ENCODE results near the gene SPOCK1. TPM values are rescaled to one million over a fixed set of nuclear protein-coding genes. Genes with fewer than 3 reads are reported as not detected.

Gene SPOCK1
- total RNA-seq, 1 donor from 2014 or later: 81.2 TPM

DNA sequence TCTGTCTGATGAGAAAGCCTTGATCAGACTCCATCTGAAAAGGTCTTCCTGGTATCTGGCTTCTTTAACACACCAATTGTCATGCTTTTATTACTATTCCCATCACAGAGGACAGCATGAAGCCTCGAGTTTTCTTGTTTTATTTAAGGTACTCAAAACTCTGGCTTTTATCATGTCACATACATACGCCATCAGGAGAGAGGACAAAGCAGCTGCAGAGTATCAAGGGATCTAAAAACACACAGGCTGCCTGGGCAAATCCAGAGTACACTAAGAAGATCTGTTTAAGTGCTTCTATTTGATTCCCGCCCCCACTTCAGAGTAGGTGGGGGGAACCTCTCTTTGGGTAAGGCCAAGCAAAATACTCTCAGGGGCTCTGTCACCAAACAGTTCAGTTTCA is 277.2 kb downstream of the SPOCK1 start:
- Histone ChIP-seq H3K4me1 (peaks cover 0 to 4% of the 10 kb centered on the region in 2 donors), H3K36me3 (no peaks in the 10 kb centered on the region), H3K4me3 (no peak overlapping the region), H3K27ac (no peak overlapping the region), H3K27me3 (no peaks in the 10 kb centered on the region), H3K9me3 (no peaks in the 10 kb centered on the region)
- intact Hi-C loops (cut with DNase I): no loop called here
- TF ChIP-seq, protein P1, sequence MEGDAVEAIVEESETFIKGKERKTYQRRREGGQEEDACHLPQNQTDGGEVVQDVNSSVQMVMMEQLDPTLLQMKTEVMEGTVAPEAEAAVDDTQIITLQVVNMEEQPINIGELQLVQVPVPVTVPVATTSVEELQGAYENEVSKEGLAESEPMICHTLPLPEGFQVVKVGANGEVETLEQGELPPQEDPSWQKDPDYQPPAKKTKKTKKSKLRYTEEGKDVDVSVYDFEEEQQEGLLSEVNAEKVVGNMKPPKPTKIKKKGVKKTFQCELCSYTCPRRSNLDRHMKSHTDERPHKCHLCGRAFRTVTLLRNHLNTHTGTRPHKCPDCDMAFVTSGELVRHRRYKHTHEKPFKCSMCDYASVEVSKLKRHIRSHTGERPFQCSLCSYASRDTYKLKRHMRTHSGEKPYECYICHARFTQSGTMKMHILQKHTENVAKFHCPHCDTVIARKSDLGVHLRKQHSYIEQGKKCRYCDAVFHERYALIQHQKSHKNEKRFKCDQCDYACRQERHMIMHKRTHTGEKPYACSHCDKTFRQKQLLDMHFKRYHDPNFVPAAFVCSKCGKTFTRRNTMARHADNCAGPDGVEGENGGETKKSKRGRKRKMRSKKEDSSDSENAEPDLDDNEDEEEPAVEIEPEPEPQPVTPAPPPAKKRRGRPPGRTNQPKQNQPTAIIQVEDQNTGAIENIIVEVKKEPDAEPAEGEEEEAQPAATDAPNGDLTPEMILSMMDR (IDR thresholded peaks at IDR 0.05): no peak
- DNase-seq (ENCODE audit: low spot score in 2 of 2): no peak

DNA sequence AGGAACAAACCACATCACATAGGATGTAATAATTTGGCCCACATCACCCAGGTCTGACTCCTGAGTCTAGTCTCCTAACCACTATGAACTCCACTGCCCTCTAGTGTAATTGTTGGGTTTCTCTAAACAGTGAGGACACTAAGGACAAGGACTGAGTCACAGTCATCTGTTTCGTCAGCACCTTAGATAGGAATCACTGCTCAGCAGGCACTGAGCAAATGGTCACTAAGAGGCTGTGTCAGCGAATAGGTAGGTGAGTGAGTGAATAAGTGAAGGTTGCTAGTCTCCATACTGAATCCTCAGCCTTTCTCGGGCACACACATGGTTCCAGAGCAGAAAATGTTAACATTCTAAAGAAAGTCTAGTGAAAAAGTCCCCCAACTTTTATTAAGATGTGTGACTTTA is 278.6 kb downstream of the SPOCK1 start:
- Histone ChIP-seq H3K4me1 (peaks cover 0 to 4% of the 10 kb centered on the region in 2 donors), H3K27me3 (no peaks in the 10 kb centered on the region), H3K36me3 (no peaks in the 10 kb centered on the region), H3K9me3 (no peaks in the 10 kb centered on the region), H3K4me3 (no peak overlapping the region), H3K27ac (no peak overlapping the region)
- intact Hi-C loops (cut with DNase I): no loop called here
- no peak for DNase-seq (ENCODE audit: low spot score in 2 of 2)
- TF ChIP-seq, protein P1 (IDR thresholded peaks at IDR 0.05): peak in 2 of 3 experiments; percentile 35 to 46

DNA sequence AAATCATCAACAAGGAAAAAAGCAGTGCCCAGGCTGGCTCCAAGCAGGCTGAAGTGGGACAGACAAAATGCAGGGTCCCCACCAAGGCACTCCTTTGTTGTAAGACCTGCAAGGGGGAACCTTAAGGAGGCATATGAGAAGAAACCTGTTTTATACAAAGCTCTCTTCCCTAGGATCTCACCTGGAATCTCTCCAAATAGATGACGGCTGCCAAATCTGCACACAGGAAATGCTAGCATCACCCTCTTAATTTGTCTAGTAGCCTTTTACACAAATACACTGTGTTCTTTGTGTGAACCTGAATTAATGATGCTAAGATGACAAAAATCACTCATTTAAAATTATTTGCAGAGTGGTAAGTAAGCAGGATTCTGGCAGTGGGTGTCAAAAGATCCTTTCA is 280.2 kb downstream of the SPOCK1 start:
- H3K27me3 ChIP-seq: no peaks in the 10 kb centered on the region
- intact Hi-C loops (cut with DNase I): loop anchor here (10.0 kb wide), 1 partner anchor 414 kb away; no protein-coding TSS in a partner anchor
- TF ChIP-seq, protein P1 (IDR thresholded peaks at IDR 0.05): no peak
- no peak overlapping the region for H3K27ac ChIP-seq
- DNase-seq (ENCODE audit: low spot score in 2 of 2): no peak
- no peaks in the 10 kb centered on the region for H3K36me3 ChIP-seq
- peaks cover 0 to 4% of the 10 kb centered on the region in 2 donors for H3K4me1 ChIP-seq
- H3K9me3 ChIP-seq: no peaks in the 10 kb centered on the region
- no peak overlapping the region for H3K4me3 ChIP-seq

DNA sequence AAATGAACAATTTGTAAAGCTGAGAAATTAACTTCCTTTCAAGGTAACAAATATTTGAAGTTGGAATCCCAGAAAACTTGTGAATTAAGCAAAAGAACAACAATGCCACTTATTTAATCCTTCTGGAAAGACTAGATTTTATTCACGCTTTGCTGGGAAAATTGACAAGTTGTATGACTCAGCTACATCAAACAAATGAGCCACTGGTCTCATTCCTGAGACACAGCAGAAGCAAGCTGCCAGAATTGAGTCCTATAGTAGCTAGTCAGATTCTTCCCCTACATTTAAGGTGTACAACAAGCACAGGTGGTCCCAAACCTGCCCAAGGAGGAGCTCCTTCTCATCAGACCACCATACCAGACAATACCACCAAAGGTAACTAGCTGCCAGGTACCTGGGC is 280.7 kb downstream of the SPOCK1 start:
- no peak for DNase-seq (ENCODE audit: low spot score in 2 of 2)
- intact Hi-C loops (cut with DNase I): loop anchor here (10.0 kb wide), 1 partner anchor 414 kb away; no protein-coding TSS in a partner anchor
- no peaks in the 10 kb centered on the region for H3K36me3 ChIP-seq
- H3K9me3 ChIP-seq: no peaks in the 10 kb centered on the region
- peaks cover 0 to 4% of the 10 kb centered on the region in 2 donors for H3K4me1 ChIP-seq
- no peak overlapping the region for H3K27ac ChIP-seq
- TF ChIP-seq, protein P1 (IDR thresholded peaks at IDR 0.05): no peak
- H3K4me3 ChIP-seq: no peak overlapping the region
- no peaks in the 10 kb centered on the region for H3K27me3 ChIP-seq

DNA sequence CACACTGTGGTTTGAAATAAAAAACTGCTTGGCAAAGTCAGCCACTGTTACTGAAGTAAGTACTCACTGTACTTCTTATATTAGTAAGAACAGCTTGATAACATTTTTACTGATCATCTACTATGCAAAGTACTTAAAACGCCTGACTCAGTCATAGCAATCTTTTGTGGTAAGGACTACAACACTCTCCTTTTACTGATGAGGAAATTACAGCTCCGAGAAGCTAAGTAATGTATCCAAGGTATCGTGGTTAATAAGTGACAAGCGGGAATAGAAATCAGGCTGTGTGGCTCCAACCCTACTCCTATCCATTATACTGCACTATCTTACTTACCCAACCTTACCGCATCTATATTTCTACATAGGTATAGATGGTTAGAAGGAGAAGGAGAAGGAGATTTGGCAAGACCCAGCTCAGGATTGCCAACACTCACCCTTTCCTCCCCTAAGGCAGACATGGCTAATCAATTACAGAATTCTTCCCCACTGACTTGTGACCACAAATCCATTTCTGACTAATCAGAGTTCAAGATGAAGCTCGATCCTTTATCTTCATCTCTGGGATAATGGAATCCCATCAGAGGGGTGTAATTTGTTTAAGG is 281.4 kb downstream of the SPOCK1 start:
- H3K27me3 ChIP-seq: no peaks in the 10 kb centered on the region
- intact Hi-C loops (cut with DNase I): loop anchor here (10.0 kb wide), 1 partner anchor 413 kb away; no protein-coding TSS in a partner anchor
- no peak overlapping the region for H3K4me3 ChIP-seq
- TF ChIP-seq, protein P1 (IDR thresholded peaks at IDR 0.05): no peak
- H3K27ac ChIP-seq: no peak overlapping the region
- H3K36me3 ChIP-seq: no peaks in the 10 kb centered on the region
- H3K9me3 ChIP-seq: no peaks in the 10 kb centered on the region
- no peak for DNase-seq (ENCODE audit: low spot score in 2 of 2)
- H3K4me1 ChIP-seq: peaks cover 0 to 4% of the 10 kb centered on the region in 2 donors

Measured in ascending aorta (tissue), 2 donors.